GM04504 (cell line): ENCODE data around the gene RBMY1D.
"Not testable (repeated sequence)": the region's sequence is repeated elsewhere in the genome, so short reads cannot be mapped to it uniquely, and the experiment has no call there.

Experiments used
- DNase-seq: peaks from one replicate; pipeline ENCODE4 v3.0.0-alpha.2; 2012; ENCODE audit warnings: low read depth

The RBMY1D gene

DNA sequence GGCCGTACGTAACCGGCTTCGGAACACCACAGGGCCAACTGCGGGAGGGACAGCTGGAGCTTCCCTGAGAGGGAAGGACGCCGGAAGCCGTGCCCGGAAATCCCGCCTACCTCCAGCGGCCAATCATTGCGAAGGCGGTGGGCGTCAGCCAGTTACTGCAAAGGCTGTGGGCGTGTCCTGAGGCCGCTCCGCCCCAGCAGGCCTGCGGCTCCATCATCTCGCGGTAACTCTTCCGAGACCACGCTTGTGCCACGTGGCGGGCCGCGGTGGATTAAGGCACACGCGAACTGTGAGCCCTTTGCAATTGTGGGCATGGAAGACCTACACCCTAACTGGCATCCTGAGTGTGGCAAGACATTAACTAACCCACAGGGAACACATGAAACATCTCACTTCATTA lies at the start of gene RBMY1D:
RBMY1D (minus strand) TSS at position 101 of the 400 bp plus-strand sequence. CDS start 2,013 bp downstream, outside the sequence.
- not testable (repeated sequence) for DNase-seq

GRCh38 chrY:21917932-21918331 lies 23.6 kb upstream of the RBMY1D start, which contains the start of gene RBMY1E:
Gene RBMY1E (minus strand): TSS chrY:21918032. CDS start chrY:21916054, 1,978 bp downstream.
- not testable (repeated sequence) for DNase-seq

DNA sequence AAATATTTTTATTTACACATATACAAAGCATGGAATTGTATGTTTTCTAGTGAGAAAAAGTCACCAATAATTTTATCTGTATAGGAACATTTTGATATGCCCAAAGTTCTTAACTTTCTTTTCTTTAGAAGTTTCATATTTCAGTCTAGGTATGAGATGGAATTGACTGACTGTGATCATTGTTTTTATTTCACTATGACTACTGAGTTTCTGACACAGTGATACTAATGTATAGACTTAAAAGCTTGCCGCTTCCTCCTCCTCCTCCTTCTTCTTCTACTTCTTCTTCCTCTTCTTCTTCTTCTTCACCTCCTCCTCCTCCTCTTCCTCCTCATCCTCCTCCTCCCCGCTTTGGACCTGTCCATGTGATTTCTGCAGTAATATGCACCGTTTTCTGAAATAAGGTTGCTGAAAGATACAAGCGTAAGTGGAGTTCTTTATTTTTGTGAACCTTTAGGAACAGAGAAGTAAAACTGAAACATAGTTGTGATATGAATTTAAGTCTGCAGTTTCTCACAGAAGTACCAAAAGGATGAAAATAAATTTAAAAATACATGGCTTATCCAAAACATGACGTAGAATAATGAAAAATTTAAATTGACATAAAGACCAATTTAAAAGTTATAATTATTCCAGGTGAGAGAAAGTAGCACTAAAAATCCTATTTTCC lies 24.8 kb downstream of the RBMY1D start:
- not testable (repeated sequence) for DNase-seq

- DNase-seq: no peak
Measured at GRCh38 chrY:21845481-21845880, 48.8 kb downstream of the RBMY1D start.

GRCh38 chrY:21842090-21842489 lies 52.2 kb downstream of the RBMY1D start:
- no peak for DNase-seq

DNA sequence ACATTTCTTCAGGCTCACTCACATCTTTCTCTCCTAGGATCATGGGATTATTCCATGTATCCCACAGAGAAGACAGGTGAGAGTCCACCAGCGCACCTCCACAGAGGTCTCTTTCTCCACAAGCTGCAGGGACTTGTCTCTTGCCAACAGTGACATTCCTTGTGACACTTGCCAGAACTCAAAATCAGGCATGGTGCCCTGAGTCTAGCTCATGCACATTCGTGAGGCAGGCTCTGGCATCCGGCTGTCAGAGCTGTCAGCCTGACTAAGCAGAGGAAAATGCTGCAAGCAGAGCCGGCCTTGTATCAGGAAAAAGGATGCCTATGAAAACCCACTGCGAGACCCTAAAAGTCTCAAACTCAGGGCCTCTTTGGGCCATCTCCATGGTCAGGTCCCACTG lies 54.8 kb downstream of the RBMY1D start:
- DNase-seq: no peak

GRCh38 chrY:21836343-21836742 lies 58.0 kb downstream of the RBMY1D start:
- no peak for DNase-seq

- no peak for DNase-seq
Measured at GRCh38 chrY:21835052-21835451, 59.3 kb downstream of the RBMY1D start.
